DOHH2 (cell line): ENCODE results near the gene ASB1.

ENCODE experiments used
- CTCF ChIP-seq: fragments of 200-600 bp; sonication (generic); IDR thresholded peaks from one replicate; pipeline ENCODE4 v1.5.1; 2014; ENCODE audit warnings: antibody characterized with exemption, mild to moderate bottlenecking, low read depth, low read length; ENCODE audit not compliant: poor library complexity, severe bottlenecking
- EZH2phosphoT487 ChIP-seq: fragments of 200-600 bp; sonication (generic); IDR thresholded peaks from 2 replicates; pipeline ENCODE4 v1.6.1; 2017; ENCODE audit warnings: borderline replicate concordance, mild to moderate bottlenecking, antibody characterized with exemption, low read length, moderate library complexity, mixed read lengths

- TF ChIP-seq CTCF (no peak), EZH2phosphoT487 (no peak)
Measured at GRCh38 chr2:238401551-238401950, 25.2 kb upstream of the ASB1 start.
